HEK293T (cell line): ENCODE measurements around the gene SPSB2.

ENCODE experiments used
- CTCF ChIA-PET: fragments of 350-600 bp; formaldehyde crosslinking; extraction: SDS; loops from one replicate; lab custom pipeline; 2021; ENCODE audit warnings: antibody characterized with exemption, inconsistent platforms; lab: Yijun Ruan, JAX
- POLR2A ChIA-PET: fragments of 350-600 bp; formaldehyde crosslinking; extraction: SDS; loops from one replicate; lab custom pipeline; 2020; ENCODE audit warnings: antibody characterized with exemption, inconsistent platforms; lab: Yijun Ruan, JAX
- DNase-seq: peaks from one replicate; pipeline ENCODE4 v3.0.0; 2012; ENCODE audit warnings: mixed read lengths; ENCODE audit errors: extremely low spot score
- ARNT ChIP-seq: fragments of 450-650 bp; IDR thresholded peaks from 2 replicates; pipeline ENCODE4 v1.6.1; 2017; ENCODE audit warnings: mild to moderate bottlenecking
- BHLHE40 ChIP-seq: fragments of 450-650 bp; IDR thresholded peaks from 2 replicates; pipeline ENCODE4 v1.6.1; 2016; ENCODE audit warnings: mild to moderate bottlenecking, moderate library complexity, borderline replicate concordance
- CTBP1 ChIP-seq: fragments of 450-650 bp; IDR thresholded peaks from 2 replicates; pipeline ENCODE4 v1.6.1; 2016; ENCODE audit warnings: borderline replicate concordance
- ELF4 ChIP-seq: fragments of 450-650 bp; IDR thresholded peaks from 2 replicates; pipeline ENCODE4 v1.6.1; 2017; ENCODE audit warnings: antibody characterized with exemption
- FOXA1 ChIP-seq: fragments of 450-650 bp; IDR thresholded peaks from 2 replicates; pipeline ENCODE4 v1.6.1; 2016; ENCODE audit warnings: mild to moderate bottlenecking
- FOXK2 ChIP-seq: fragments of 450-650 bp; IDR thresholded peaks from 2 replicates; pipeline ENCODE4 v1.6.1; 2016; ENCODE audit warnings: mild to moderate bottlenecking
- FOXM1 ChIP-seq: fragments of 450-650 bp; IDR thresholded peaks from 2 replicates; pipeline ENCODE4 v1.6.1; 2017; ENCODE audit warnings: mild to moderate bottlenecking, borderline replicate concordance
- HDGF ChIP-seq: fragments of 450-650 bp; IDR thresholded peaks from 2 replicates; pipeline ENCODE4 v1.6.1; 2017; ENCODE audit warnings: antibody characterized with exemption, borderline replicate concordance
- L3MBTL2 ChIP-seq: fragments of 450-650 bp; conservative IDR thresholded peaks from 2 replicates; pipeline ENCODE4 v1.6.1; 2016; ENCODE audit warnings: mild to moderate bottlenecking
- LEF1 ChIP-seq: fragments of 450-650 bp; IDR thresholded peaks from 2 replicates; pipeline ENCODE4 v1.6.1; 2017; ENCODE audit warnings: mild to moderate bottlenecking, borderline replicate concordance
- NFRKB ChIP-seq: fragments of 450-650 bp; IDR thresholded peaks from 2 replicates; pipeline ENCODE4 v1.6.1; 2016; ENCODE audit warnings: mild to moderate bottlenecking, moderate library complexity
- SP1 ChIP-seq: fragments of 450-650 bp; IDR thresholded peaks from 2 replicates; pipeline ENCODE4 v1.6.1; 2017
- SUZ12 ChIP-seq: fragments of 450-650 bp; IDR thresholded peaks from 2 replicates; pipeline ENCODE4 v1.6.1; 2016; ENCODE audit warnings: mild to moderate bottlenecking
- TARDBP ChIP-seq: fragments of 450-650 bp; IDR thresholded peaks from 2 replicates; pipeline ENCODE4 v1.6.1; 2016
- ZNF384 ChIP-seq: fragments of 450-650 bp; IDR thresholded peaks from 2 replicates; pipeline ENCODE4 v1.6.1; 2016
- TF ChIP-seq, protein P1 (sequence below): fragments of 450-650 bp; IDR thresholded peaks from 2 replicates; pipeline ENCODE4 v1.6.1; 2016

SPSB2 gene

DNA sequence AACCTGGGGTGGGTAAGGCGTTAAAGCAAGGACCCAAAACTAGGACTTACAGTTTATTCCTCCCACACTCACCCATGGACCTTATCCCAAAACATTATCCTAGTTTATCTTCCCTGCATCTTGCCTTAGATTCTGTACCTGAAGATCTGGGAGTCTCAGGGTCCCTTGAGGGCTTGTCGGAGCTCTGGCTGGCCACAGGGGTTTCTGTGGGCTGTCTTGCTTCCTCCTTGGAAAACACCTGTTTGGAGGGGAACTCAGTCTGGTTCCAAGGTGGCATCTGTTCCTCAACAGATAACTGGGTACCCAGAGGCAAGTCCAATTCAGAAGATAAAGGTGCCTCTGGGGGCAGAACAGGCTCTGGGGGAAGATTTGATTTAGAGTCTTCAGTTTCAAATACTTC lies 23.7 kb downstream of the SPSB2 start:
- ChIA-PET CTCF (interaction anchor here (0.7 to 3.1 kb wide), 2 partner anchors 15 to 288 kb away, joined by 4 to 12 read pairs; no protein-coding TSS in a partner anchor), POLR2A (interaction anchor here (1.0 to 1.9 kb wide), 3 partner anchors 9 to 126 kb away, joined by 3 to 7 read pairs (median 4); partner anchors contain the start of genes COPS7A and GNB3)
- DNase-seq: no peak
- TF ChIP-seq ARNT (no peak), BHLHE40 (no peak), SUZ12 (no peak), FOXA1 (no peak), CTBP1 (no peak), ELF4 (no peak), HDGF (no peak), L3MBTL2 (no peak), ZNF384 (no peak), SP1 (no peak), FOXM1 (no peak), FOXK2 (no peak), TARDBP (no peak)

DNA sequence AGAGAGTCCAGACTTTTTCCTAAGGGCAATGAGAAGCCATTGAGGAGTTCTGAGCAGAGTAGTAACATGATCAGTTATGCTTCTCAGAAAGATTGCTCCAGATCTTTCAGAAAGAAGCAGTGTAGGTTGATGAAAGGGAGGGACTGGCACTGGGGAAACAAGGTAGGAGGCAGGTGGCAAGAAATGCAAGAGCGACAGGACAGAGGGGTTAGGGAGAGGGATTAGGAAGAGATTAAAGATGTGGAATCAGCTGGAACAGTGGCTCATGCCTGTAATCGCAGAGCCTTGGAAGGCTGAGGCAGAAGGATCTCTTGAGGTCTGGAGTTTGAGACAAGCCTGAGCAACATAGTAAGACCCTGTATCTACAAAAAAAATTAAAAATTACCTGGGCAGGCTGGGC lies 25.4 kb downstream of the SPSB2 start:
- ChIA-PET CTCF (interaction anchor here (3.1 kb wide), 1 partner anchor 13 kb away, joined by 12 read pairs; no protein-coding TSS in a partner anchor), POLR2A (interaction anchor here (0.7 to 1.9 kb wide), 4 partner anchors 13 to 21 kb away, joined by 3 to 7 read pairs (median 4); no protein-coding TSS in a partner anchor)
- no peak for DNase-seq
- no peak for TF ChIP-seq ARNT
- no peak for TF ChIP-seq SUZ12
- no peak for TF ChIP-seq ZNF384
- TF ChIP-seq LEF1: no peak
- TF ChIP-seq FOXK2: no peak
- no peak for TF ChIP-seq ELF4
- TF ChIP-seq, protein P1, sequence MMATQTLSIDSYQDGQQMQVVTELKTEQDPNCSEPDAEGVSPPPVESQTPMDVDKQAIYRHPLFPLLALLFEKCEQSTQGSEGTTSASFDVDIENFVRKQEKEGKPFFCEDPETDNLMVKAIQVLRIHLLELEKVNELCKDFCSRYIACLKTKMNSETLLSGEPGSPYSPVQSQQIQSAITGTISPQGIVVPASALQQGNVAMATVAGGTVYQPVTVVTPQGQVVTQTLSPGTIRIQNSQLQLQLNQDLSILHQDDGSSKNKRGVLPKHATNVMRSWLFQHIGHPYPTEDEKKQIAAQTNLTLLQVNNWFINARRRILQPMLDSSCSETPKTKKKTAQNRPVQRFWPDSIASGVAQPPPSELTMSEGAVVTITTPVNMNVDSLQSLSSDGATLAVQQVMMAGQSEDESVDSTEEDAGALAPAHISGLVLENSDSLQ: no peak
- no peak for TF ChIP-seq HDGF
- no peak for TF ChIP-seq CTBP1

DNA sequence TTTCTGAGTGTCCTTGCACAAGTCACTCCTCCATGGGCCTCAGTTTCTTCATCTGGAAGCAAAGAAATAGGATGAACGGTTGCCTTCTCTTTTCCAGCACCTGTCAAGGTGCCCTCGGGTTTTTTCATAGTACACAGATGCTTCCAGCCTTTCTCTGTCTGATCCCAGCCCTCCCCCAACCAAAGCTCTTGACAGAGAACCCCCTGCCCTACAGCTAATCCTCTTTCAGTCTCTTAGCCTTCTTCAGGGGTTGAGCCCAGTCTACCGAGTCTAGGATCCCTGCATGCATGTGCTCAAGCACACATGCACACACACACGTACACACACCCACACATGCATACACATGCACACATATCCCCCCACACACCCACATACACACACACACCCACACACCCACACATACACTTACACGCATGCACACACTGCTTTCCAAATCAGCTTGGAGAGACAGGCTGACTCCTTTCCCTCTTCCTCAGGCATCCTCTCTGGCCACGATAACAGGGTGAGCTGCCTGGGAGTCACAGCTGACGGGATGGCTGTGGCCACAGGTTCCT lies 26.7 kb downstream of the SPSB2 start:
- ChIA-PET CTCF (no interaction called here), POLR2A (interaction anchor here (0.8 to 1.3 kb wide), 3 partner anchors 17 to 93 kb away, joined by 3 to 5 read pairs (median 4); partner anchors contain the start of genes MLF2 and TPI1)
- TF ChIP-seq FOXA1 (no peak), SUZ12 (no peak), FOXK2 (no peak), FOXM1 (no peak), ARNT (no peak), CTBP1 (no peak), SP1 (no peak), ELF4 (no peak), TARDBP (no peak), HDGF (no peak), NFRKB (no peak), LEF1 (no peak), ZNF384 (no peak), BHLHE40 (no peak), L3MBTL2 (no peak)
- TF ChIP-seq, protein P1: no peak
- DNase-seq: no peak

DNA sequence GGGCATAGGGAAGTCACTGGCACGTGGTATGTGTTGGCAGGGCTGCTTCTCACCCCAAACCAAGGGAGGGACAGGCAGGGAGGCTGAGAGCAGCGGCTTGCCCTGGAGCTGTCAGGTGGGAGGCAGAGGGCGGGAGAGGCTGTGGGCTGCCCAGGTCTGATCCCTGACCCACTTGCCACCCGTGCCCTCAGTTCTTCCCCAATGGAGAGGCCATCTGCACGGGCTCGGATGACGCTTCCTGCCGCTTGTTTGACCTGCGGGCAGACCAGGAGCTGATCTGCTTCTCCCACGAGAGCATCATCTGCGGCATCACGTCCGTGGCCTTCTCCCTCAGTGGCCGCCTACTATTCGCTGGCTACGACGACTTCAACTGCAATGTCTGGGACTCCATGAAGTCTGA lies 27.7 kb downstream of the SPSB2 start:
- ChIA-PET POLR2A (no interaction called here), CTCF (interaction anchor here (0.6 to 1.8 kb wide), 3 partner anchors 9 to 23 kb away, joined by 3 to 7 read pairs (median 5); no protein-coding TSS in a partner anchor)
- no peak for DNase-seq
- TF ChIP-seq, protein P1: no peak
- no peak for TF ChIP-seq FOXM1
- no peak for TF ChIP-seq L3MBTL2
- TF ChIP-seq ARNT: no peak
- TF ChIP-seq FOXK2: no peak
- TF ChIP-seq SP1: no peak
- no peak for TF ChIP-seq HDGF
- TF ChIP-seq SUZ12: no peak
- TF ChIP-seq NFRKB: no peak
- TF ChIP-seq BHLHE40: no peak
- no peak for TF ChIP-seq FOXA1
- TF ChIP-seq CTBP1: no peak
- no peak for TF ChIP-seq LEF1
- no peak for TF ChIP-seq ZNF384
- no peak for TF ChIP-seq ELF4
- TF ChIP-seq TARDBP: no peak

DNA sequence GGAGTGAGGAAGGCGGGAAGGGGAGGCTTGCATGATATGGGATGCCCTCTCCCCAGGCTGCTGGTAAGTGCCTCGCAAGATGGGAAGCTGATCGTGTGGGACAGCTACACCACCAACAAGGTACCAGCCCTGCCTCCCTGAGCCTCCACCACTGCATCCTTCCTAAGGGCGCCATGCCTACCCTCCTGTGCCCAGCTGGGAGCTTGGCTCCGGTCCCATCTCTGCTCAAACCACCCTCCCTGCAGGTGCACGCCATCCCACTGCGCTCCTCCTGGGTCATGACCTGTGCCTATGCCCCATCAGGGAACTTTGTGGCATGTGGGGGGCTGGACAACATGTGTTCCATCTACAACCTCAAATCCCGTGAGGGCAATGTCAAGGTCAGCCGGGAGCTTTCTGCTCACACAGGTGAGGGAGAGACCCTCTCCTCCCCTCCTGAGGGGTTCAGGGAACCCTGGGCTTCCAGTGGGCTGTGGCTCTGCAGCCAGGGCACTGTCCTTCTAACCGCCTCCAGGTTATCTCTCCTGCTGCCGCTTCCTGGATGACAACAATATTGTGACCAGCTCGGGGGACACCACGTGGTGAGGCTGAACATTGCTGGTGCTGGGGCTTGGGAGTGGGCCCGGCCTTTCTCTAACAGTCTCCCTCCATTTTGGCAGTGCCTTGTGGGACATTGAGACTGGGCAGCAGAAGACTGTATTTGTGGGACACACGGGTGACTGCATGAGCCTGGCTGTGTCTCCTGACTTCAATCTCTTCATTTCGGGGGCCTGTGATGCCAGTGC lies 29.8 kb downstream of the SPSB2 start:
- no peak for TF ChIP-seq SUZ12
- no peak for TF ChIP-seq LEF1
- TF ChIP-seq, protein P1: no peak
- no peak for TF ChIP-seq TARDBP
- no peak for TF ChIP-seq HDGF
- no peak for TF ChIP-seq FOXM1
- no peak for TF ChIP-seq ARNT
- no peak for TF ChIP-seq FOXA1
- TF ChIP-seq CTBP1: no peak
- TF ChIP-seq ZNF384: no peak
- no peak for TF ChIP-seq ELF4
- TF ChIP-seq L3MBTL2: no peak
- no peak for TF ChIP-seq FOXK2
- ChIA-PET CTCF (interaction anchor here (0.8 to 1.8 kb wide), 3 partner anchors 8 to 29 kb away, joined by 3 to 7 read pairs (median 3); partner anchors contain the start of gene SPSB2), POLR2A (interaction anchor here (1.4 to 5.0 kb wide), 3 partner anchors 9 to 289 kb away, joined by 3 to 57 read pairs (median 5); partner anchors contain the start of genes CDCA3 and USP5)
- no peak for DNase-seq
